ENCODE measurements around the gene NEB.

DNA sequence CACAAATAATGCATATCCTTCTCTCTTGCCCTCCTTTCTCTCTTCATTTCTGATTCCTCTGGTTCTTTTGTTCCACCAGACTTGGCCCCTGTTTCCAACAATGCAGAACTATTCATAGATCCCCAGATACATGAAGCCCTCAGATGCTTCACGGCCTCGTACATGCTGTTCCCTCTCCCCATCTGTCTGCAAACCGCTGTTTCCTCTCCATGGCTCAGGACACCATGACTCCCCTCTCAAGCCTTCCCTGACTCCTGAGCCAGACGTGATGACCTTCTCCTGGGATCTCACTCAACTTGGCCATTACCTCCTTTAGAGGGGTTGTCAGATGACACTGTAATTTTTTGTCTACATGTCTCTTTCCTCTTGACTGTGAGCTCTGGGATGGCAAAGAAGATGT is 15.5 kb downstream of the NEB start:
- no peak for TF ChIP-seq EZH2 (optimal IDR thresholded peaks at IDR 0.05; ENCODE audit: low read depth, low read length)
- TF ChIP-seq, protein P1, sequence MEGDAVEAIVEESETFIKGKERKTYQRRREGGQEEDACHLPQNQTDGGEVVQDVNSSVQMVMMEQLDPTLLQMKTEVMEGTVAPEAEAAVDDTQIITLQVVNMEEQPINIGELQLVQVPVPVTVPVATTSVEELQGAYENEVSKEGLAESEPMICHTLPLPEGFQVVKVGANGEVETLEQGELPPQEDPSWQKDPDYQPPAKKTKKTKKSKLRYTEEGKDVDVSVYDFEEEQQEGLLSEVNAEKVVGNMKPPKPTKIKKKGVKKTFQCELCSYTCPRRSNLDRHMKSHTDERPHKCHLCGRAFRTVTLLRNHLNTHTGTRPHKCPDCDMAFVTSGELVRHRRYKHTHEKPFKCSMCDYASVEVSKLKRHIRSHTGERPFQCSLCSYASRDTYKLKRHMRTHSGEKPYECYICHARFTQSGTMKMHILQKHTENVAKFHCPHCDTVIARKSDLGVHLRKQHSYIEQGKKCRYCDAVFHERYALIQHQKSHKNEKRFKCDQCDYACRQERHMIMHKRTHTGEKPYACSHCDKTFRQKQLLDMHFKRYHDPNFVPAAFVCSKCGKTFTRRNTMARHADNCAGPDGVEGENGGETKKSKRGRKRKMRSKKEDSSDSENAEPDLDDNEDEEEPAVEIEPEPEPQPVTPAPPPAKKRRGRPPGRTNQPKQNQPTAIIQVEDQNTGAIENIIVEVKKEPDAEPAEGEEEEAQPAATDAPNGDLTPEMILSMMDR (IDR thresholded peaks at IDR 0.05; ENCODE audit: low read length), result no peak
- no peak for TF ChIP-seq EZH2phosphoT487 (IDR thresholded peaks at IDR 0.05; ENCODE audit: low read length)

Data from MM.1S (cell line).